ENCODE results near the gene ADAMTSL1.

DNA sequence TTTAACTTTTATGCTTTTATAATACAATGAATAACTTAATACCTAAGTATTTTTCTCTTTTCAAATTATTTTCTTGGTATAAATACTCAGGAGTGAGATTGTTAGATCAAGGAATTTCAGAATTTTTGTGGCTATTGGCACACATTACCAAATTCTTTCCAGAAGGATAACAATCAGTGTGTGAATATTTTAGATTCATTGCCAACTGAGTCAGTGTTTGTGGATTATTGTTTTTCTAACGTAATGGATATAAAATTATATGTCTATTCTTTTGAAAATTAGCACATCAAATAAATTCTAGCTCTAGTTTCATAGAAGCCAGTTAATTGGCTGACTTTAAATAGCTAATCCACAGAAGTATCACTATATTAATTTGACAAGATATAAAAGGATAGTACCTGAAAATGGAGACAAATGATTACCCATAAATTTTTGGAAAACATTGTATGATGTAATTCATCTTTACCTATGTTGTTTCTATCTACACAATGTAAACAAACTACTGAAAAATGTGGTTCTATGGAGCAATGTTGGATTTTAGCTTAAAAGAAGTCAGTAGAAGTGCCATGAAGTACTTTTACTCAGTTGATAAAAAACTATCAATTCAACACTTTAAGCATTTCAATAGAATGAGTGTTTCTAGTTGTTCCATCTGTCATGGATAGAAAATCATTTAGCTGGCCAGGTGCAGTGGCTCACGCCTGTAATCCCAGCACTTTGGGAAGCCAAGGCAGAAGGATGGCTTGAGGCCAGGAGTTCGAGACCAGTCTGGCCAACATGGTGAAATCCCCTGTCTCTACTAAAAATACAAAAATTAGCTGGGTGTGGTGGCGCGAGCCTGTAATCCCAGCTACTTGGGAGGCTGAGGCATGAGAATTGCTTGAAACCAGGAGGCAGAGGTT is 185.1 kb downstream of the ADAMTSL1 start:
- TF ChIP-seq, protein P1, sequence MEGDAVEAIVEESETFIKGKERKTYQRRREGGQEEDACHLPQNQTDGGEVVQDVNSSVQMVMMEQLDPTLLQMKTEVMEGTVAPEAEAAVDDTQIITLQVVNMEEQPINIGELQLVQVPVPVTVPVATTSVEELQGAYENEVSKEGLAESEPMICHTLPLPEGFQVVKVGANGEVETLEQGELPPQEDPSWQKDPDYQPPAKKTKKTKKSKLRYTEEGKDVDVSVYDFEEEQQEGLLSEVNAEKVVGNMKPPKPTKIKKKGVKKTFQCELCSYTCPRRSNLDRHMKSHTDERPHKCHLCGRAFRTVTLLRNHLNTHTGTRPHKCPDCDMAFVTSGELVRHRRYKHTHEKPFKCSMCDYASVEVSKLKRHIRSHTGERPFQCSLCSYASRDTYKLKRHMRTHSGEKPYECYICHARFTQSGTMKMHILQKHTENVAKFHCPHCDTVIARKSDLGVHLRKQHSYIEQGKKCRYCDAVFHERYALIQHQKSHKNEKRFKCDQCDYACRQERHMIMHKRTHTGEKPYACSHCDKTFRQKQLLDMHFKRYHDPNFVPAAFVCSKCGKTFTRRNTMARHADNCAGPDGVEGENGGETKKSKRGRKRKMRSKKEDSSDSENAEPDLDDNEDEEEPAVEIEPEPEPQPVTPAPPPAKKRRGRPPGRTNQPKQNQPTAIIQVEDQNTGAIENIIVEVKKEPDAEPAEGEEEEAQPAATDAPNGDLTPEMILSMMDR (conservative IDR thresholded peaks at IDR 0.05 in 1 of 2, IDR thresholded peaks at IDR 0.05 in 1 of 2; ENCODE audit: extremely low read depth in 1 of 2, insufficient read depth in 1 of 2, low read depth in 1 of 2, low read length in 2 of 2): no peak
- TF ChIP-seq EZH2 (IDR thresholded peaks at IDR 0.05; ENCODE audit: borderline replicate concordance, low read length): no peak

Measured in mammary epithelial cell (primary cell).